ENCODE data around the gene CBX7.

Gene CBX7

DNA sequence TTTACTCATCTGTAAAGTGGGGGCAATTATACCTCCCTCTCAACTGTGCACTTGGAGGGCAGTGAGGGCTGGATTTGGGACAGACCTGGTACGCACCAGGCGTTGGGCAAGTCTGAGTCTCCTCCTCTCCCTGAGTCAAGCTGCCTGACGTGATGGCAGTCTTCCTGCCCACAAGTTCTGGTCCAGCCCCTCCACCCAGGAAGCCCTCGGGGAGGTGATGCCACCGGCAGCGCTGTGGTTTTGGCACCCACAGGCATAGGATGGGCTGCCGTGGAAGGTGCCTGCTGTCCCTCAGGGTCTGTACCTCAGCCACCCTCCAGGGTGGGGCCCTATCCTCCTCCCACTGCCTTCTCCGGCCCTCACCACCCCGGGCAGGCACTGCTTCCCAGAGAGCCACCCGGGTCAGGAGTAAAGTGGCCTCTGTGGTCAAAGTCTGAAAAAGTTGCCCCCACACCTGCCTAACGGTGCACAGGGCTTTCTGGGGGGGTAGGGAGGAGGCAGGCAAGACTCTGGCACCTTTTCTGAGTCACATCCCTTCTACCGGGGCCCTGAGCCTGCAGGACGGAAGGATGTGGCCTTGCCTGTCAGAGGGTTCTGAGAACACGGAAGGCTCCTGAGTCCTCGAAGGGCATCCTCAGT is 61.9 kb downstream of the CBX7 start:
- DNase-seq, result peak; percentile 93

DNA sequence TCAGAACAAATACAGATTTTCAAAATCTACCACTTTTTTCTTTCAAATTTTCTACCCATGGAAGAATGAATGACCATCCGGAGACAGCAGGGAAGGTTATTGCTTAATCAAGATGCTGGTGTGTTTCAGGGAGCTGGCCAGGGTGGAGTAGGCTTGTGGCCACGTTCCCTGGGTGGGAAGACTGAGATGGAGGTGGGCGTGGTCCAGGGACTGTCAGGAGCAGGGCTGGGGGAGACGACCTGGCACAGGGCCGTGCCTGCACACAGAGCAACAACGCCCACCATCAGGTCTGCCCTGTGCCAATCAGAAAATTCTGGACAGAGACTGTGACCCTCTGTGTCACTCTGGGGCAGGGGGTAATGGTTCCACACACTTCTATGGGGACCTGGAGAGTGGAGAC is 62.6 kb downstream of the CBX7 start:
- no peak for DNase-seq

DNA sequence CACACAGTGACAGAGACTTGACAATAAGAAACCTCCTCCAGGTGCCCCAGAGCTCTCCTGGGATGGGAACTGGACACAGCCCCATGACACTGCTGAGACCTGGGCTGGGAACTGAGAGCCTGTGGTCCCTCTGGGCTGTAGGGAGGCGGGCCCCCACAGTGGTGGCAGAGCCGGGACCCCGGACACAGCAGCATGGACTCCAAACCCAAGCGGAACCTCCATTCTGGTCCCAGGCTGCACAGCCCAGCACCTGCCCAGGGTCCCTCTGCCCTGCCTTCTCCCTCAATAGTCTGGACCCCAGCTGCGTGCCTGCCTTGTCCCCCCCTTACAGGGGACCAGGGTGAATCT is 63.8 kb downstream of the CBX7 start:
- no peak for DNase-seq

DNA sequence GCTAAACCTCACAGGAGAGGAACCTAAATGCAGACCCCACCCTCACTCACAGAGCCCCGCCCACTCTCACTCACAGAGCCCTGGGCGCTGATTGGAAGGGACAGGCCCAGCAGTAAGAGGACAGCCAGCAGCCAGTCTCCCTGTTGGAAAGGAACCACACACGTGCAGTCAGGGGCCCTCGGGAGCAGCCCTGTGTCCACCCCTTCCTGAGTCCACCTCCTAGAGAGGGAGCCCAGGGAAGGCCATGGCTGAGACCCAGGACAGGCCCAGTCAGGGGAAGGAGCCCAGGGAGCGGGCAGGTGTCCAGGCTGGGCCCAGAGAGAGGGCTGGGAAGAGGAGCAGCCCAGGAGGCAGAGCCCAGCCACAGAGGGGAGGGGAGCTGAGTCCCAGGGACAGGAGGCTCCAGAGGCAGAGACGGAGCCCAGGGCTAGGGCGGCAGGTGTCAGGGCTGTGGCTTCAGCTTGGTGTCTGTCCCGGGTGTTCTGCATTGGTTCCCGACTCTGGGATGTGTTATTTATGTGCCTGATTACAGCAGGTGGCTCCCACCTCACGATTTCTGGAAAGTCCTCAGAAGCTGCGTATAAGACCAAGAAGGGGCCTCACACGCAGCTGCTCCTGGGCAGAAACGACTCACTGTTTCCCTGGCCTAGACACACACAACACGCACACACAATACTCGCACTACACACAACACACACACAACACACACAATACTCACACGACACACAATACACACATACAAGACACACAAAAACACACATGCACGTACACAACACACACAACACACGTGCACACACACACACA is 64.4 kb downstream of the CBX7 start:
- no peak for DNase-seq

DNA sequence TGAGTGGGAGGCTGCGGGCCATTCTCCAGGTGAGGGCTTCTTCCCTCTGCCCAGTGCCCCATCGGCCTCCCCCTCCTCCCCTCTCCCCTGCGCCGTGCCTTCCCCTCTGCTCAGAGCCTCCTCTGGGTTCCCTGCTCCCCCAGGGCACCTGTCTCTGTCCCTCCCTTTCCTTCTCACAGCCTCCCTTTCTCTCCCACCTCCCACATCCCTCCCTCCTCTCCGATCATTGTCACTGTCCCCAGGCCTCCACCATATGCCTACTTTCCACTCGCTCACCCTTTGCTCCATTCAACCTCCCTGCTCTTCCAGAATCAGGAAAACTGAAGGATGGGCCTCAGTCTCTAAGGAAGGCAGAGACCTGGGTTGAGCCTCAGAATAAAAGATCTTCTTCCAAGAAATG is 65.4 kb downstream of the CBX7 start:
- DNase-seq, result no peak

DNA sequence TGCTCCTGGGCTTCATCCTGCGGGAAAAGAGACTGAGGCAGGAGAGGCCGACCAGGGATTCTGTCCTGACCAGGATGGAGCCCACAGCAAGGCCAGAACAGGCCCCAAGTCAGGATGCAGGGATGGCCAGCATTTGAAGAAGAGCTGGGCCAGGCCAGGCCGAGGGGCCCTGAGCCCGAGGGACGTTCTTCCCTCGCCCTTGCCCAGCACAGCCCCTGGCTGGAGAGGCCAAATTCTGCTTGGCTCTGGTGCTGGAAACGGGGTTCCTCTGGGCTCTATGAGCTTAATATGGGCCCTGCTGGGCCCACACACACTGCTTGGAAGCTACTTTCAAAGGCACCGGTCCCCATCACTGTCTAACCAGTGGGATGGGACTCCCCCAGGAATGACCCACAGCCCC is 67.8 kb downstream of the CBX7 start:
- no peak for DNase-seq

DNA sequence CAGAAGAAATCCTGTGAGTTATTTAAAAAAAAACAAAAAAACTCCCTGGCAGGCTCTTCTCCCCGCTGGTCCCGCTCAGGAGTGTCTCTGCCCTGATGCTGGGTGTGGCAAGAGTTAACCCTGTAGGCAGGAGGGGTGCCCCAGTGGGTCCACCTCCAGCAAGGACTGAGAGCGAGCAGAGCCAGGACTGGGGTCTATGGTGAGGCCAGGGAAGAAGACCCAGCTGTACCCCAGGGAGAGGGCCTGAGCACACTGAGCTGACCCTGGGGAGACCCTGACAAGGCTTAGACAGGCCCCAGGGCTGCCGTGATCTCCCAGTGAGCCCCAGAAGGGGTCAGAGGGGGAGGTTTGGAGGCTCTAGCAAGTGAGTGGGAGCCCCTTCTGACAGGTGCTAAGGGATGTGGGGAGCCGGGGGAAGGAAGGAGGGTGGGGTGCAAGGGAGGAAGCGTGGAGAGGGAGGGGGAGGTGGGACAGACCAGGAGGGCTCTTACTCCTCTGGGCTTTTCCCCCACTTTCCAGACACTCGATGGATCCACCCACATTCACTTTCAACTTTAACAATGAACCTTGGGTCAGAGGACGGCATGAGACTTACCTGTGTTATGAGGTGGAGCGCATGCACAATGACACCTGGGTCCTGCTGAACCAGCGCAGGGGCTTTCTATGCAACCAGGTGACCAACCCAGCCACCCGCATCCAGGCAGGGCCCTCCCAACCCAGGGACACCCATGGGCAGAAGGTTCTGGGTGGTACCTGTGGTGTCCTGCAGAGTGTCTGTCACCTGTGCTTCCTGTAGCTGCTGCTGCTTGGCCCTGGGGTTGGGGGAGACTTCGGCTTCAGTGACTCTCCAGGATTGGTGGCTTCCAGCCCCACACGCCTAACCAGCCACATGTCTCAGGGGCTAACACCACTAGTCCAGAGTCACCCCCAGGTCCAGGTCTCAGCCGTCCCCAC is 69.0 kb downstream of the CBX7 start:
- no peak for DNase-seq

DNA sequence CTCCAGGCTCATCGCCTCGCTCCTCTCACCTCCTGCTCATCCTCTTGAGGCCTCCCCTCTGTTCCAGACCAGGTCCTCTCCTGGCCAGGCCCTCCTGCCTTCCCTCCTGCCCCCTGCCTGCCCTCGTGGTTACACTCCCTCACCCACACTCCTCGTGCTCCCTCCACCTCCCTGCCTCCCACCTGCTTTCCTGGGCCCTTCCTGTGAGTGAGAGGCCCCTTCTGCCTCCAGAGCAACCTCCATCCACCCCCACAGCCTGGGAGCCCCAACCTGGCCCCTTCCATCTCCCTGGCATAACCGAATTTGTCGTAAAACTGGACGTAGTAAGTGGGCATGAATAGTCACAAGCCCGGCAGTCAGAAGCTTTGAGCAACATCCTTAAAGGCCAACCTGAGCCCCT is 70.9 kb downstream of the CBX7 start:
- DNase-seq, result no peak

DNA sequence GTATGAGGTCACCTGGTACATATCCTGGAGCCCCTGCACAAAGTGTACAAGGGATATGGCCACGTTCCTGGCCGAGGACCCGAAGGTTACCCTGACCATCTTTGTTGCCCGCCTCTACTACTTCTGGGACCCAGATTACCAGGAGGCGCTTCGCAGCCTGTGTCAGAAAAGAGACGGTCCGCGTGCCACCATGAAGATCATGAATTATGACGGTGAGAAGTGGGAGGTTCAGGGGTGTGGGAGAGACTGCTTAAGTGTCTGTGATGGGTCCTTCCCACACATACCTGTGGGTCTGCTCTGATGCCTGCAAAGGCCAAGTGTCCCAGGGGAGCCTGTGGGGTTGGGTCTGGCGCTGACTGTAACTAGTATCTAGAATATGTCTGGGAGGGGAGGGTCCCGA is 71.5 kb downstream of the CBX7 start:
- no peak for DNase-seq

Measured in activated effector memory CD4-positive, alpha-beta T cell treated with anti-CD3 and anti-CD28 coated beads, Interleukin-2, amount 50 U/mL, for 16 hours (primary cell).